GM21390 (cell line): ENCODE results near the gene TFIP11.

ENCODE experiments used
- ATAC-seq: cut with Tn5 transposase; IDR thresholded peaks from one replicate; pipeline ENCODE4 v1.9.1; 2021; ENCODE audit not compliant: unreplicated experiment

The TFIP11 gene

DNA sequence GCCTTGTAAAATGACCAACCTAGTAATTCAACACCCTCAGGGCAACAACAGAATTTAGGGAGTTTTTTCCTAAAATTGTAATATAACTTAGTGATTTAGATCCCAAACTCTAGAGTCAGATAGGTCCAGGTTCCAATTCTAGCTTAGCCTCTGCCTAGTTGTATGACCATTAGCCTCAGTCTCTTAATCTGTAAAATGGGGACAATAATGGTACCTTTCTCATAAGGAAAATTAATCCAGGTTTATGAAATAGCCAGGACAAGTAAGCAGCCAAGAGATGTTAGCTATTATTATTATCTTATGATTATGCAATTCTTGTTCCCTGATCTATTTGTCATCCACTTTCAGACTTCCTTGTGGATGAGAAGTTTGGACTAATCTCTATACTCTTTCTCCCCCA, 4.1 kb downstream of the TFIP11 start:
- no peak for ATAC-seq

DNA sequence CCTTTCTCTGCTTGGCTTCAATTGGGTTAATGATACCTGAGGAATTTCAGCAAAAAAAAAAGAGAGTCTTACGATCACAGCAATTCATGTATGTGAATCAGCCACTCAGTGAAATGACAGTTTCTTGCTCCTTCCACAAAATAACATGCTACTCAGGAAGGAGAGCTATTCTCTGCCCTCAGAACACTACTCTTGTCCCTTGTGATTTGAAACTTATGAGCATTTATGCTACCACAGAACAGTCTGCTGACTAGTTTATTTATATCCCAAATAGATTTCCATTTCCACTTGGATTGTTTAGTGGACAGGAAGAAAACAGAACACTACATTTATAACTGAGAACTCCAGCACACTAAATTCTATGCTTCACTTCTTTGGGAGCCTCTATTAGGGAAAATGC, 8.5 kb downstream of the TFIP11 start:
- no peak for ATAC-seq

DNA sequence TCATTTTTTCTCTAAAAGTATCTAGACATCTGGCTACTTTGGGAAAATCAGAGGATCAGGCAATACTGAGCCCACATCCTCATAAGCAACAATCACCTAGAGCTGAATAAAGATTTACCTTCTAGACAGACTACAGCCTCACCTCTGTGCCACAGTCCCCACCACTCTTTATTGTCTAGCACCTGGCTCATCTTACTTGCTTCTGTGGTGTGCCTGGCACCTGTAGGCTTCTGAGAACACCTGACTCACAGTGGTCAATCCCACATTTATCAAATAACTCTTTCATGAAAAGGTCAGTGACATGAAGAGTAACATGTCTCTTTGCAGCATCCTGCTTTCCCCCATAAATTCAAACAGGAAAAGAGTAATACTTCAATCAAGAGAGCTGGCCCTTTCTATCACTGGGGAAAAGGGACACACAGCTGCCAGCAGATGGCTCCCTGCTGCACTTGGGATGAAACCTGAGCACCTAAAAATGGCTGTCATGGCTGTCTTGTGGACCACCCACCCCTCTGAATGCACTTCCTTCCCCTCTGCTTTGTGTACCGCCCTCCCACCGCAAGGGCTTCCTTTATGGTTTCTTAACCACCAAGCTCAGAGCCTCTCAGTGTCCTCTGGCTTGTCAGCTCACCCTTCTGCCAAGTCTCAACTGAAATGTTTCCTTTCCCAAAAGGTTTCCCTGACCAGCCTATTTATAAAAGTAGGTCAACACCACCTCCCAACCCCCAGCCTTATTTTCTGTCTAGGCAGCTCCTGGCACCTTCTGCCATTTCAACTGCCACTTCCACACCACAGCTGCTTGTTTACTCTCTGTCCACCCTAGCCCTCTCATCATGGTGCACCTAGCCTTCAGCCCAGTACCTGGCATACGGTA, 9.3 kb downstream of the TFIP11 start:
- no peak for ATAC-seq

DNA sequence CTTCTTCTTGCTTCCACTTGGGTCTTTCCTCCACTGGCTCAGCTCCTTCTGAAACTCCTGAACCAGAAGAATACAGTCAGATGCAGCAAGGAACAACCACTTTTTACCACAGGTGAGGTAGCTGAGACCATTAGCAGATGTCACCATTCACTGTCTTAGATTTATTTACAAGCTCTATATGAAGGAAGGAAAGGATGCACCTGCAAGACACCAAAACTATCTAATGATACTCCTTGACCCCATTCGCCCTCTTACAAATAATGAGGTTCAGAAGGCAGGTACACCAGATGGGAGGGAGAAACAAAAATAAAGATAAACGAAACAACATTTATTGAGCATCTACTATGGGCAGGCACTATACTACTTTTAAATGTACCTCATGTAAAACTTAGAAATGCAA, 10.3 kb downstream of the TFIP11 start:
- ATAC-seq = no peak

GRCh38 chr22:26499188-26499703, 13.0 kb downstream of the TFIP11 start:
- ATAC-seq = no peak

DNA sequence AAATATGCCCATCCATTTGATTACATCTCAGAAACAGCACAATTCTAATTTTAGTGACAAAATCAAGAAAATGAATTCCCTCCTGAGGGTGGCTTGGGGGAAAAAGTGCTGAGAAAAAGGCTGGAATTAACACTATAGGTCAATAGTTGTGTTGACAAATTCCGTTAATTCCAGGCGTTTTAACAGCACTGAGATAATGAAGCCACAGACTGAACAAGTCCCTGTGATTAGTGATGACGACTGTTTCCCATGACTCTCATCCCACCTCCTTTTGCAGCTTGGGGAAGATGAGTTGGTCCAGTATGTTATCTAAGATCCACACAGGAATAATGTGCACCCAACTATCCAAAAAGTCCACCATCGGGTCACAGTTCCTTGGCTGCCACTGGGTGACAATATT, 15.8 kb downstream of the TFIP11 start:
- no peak for ATAC-seq

DNA sequence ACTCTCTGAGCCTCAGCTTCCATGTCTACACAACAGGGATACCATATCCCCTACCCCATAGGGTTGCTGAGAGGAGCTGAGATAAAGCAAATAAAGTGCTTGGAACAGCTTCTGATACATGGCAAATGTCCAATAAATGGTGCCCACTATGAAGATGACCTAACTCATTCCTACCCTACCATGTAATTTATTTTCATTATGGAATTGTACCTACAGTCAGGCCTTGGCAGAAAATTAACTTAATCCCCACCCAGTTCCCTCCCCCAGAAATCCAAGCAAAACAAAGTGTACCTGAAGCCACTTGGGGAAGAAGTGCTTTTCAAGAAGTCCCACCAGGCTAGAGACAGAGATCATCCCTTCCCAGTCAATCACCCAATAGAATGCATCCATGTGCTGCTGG, 17.8 kb downstream of the TFIP11 start:
- ATAC-seq = no peak

GRCh38 chr22:26492220-26492619, 20.1 kb downstream of the TFIP11 start:
- ATAC-seq = no peak

GRCh38 chr22:26489447-26490036, 22.7 kb downstream of the TFIP11 start:
- ATAC-seq = no peak

DNA sequence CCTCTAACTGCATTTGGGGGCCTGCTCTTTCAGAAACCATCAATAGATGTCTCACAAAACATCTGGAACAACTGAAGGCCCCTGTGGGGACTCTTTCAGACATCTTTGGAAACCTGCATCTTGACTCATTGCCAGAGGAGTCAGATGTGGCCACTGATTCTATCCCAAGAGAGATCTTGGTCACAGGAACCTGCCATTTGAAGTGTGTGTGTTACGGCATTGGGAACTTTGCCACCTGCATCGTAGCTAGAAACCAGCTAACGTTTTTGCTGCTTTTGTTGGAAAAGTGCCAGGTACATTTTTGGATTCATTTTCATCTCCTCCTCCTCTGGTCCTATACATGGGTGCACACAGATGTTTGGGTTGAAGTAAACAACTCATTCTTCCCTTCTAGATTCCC, 24.3 kb downstream of the TFIP11 start:
- ATAC-seq = no peak

DNA sequence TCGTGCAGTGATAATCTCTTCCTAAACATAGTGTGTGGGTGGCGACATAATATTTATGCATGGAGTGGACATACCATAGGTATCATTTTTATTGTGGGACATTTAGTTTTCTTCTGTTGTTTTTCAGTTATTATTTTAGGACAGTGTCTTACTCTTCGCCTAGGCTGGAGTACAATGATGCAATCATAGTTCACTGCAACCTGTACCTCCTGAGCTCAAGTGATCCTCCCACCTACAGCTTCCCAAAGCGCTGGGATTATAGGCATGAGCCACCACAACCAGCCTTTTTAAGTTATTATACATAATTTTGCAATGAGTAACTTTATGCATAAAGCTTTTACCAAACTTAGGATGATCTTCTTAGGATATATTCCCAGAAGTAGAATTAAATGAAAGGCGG, 25.9 kb downstream of the TFIP11 start:
- ATAC-seq = no peak

- no peak for ATAC-seq
These were observed 26.4 kb downstream of the TFIP11 start for GRCh38 chr22:26485806-26486390.

GRCh38 chr22:26485013-26485412, 27.3 kb downstream of the TFIP11 start:
- no peak for ATAC-seq

DNA sequence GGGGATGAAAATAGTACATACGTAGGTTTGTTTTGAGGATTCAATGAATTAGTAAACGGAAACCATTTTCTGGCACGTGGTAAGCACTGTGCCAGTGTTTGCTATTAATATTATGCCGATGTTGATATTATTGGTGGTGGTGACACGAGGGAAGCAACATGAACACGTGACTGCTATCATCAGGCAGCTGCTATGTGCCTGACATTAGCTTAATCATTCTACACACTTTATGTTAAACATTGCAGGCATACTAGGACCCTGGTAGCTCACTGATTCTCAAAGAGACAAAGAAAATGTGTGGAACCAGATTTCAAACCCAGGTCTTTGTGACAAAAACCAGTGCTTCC, 27.9 kb downstream of the TFIP11 start:
- no peak for ATAC-seq

- ATAC-seq = peak; percentile 62
These were observed 28.6 kb downstream of the TFIP11 start, which contains the start of the genes HPS4 and SRRD for GRCh38 chr22:26483439-26484359. Gene HPS4, minus strand, starts transcription at chr22:26483783. Its CDS starts 2,021 bp downstream, at chr22:26481762. Gene SRRD, plus strand, starts transcription at chr22:26483877. Its CDS starts 14 bp downstream, at chr22:26483891.

- ATAC-seq = peak; percentile 9
These were observed 29.2 kb downstream of the TFIP11 start for GRCh38 chr22:26483043-26483438.

DNA sequence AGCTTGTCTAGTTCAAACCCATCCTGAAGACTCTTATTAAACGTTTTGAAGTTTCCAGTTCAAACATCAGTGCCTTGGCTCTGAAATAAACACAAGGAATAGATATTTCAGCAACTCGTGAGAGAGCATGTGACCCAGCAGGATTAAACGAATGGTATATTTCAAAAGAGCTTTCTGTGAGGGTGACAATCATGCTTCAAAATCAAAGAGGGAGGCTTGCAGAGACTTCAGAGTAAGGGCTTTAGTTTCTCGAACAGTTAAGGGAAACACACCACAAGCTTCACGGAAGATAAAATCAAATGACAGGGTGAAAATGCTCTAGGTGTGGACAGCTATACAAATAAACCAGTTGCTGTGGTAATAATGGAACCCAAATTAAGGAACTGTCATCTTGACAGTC, 30.1 kb downstream of the TFIP11 start:
- ATAC-seq = no peak

- no peak for ATAC-seq
These were observed 30.6 kb downstream of the TFIP11 start for GRCh38 chr22:26481694-26482093.

DNA sequence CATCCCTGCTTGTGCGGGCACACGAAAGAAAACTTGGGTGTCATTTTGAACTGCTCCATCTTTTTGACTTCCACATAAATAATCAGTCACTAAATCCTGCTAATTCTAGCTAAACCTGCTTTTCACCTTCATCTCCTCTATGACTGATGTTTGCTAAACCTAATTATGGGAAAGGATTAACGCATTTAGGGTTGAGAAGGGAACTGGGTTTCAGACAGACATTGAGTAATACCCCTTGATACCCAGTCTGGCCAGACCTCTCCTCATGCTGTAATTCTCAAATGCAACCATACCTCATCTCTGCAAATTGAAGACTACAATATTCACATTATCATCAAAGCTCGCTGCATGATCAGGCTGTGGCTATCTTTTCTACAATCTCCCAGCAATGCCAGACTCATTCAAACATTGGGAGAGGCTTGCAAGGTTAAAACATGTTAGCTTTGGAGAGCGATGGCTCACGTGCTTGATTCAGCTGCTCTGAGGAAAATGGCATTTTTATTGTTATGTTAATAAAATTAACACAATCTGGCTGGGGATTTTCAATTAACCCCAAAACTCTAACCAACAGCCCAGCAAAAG, 31.1 kb downstream of the TFIP11 start:
- ATAC-seq = no peak

- no peak for ATAC-seq
These were observed 31.7 kb downstream of the TFIP11 start for GRCh38 chr22:26480611-26480932.
